Globus pallidus (tissue), 1 donor: ENCODE measurements around the gene PPP3CA.
"Not testable (repeated sequence)": the region's sequence is repeated elsewhere in the genome, so short reads cannot be mapped to it uniquely, and the experiment has no call there.

Source experiments
- DNase-seq: peaks from one replicate; pipeline ENCODE4 v3.0.0-alpha.2; 2015; ENCODE audit warnings: low spot score

The PPP3CA gene

GRCh38 chr4:101254776-101255175 lies 92.5 kb downstream of the PPP3CA start:
- DNase-seq: no peak

- DNase-seq: no peak
Measured at GRCh38 chr4:101253121-101253520, 94.2 kb downstream of the PPP3CA start.

- no peak for DNase-seq
Measured at GRCh38 chr4:101252721-101253120, 94.6 kb downstream of the PPP3CA start.

GRCh38 chr4:101251261-101251660 lies 96.1 kb downstream of the PPP3CA start:
- no peak for DNase-seq

- no peak for DNase-seq
Measured at GRCh38 chr4:101244349-101244748, 103.0 kb downstream of the PPP3CA start.

GRCh38 chr4:101242441-101242840 lies 104.9 kb downstream of the PPP3CA start:
- DNase-seq: no peak

GRCh38 chr4:101240099-101240498 lies 107.2 kb downstream of the PPP3CA start:
- DNase-seq: no peak

GRCh38 chr4:101239665-101240064 lies 107.7 kb downstream of the PPP3CA start:
- DNase-seq: no peak

GRCh38 chr4:101238706-101239105 lies 108.6 kb downstream of the PPP3CA start:
- DNase-seq: no peak

- no peak for DNase-seq
Measured at GRCh38 chr4:101237773-101238172, 109.6 kb downstream of the PPP3CA start.

GRCh38 chr4:101236097-101236496 lies 111.2 kb downstream of the PPP3CA start:
- DNase-seq: no peak

GRCh38 chr4:101234141-101234540 lies 113.2 kb downstream of the PPP3CA start:
- DNase-seq: not testable (repeated sequence)

- no peak for DNase-seq
Measured at GRCh38 chr4:101232074-101232776, 115.1 kb downstream of the PPP3CA start.

- no peak for DNase-seq
Measured at GRCh38 chr4:101230801-101231426, 116.4 kb downstream of the PPP3CA start.

- DNase-seq: no peak
Measured at GRCh38 chr4:101229116-101229515, 118.2 kb downstream of the PPP3CA start.

GRCh38 chr4:101227715-101228114 lies 119.6 kb downstream of the PPP3CA start:
- no peak for DNase-seq

- no peak for DNase-seq
Measured at GRCh38 chr4:101224358-101225218, 122.7 kb downstream of the PPP3CA start.

GRCh38 chr4:101222156-101222845 lies 125.0 kb downstream of the PPP3CA start:
- no peak for DNase-seq

GRCh38 chr4:101221294-101221693 lies 126.0 kb downstream of the PPP3CA start:
- no peak for DNase-seq

- DNase-seq: no peak
Measured at GRCh38 chr4:101218894-101219293, 128.4 kb downstream of the PPP3CA start.

GRCh38 chr4:101218346-101218745 lies 129.0 kb downstream of the PPP3CA start:
- no peak for DNase-seq

GRCh38 chr4:101217353-101218031 lies 129.8 kb downstream of the PPP3CA start:
- DNase-seq: no peak
